Vagina (tissue), 2 donors: ENCODE data around the gene DOK6. TPM values are rescaled to one million over a fixed set of nuclear protein-coding genes. Genes with fewer than 3 reads are reported as not detected.

ENCODE experiments used
- DNase-seq, 2 donors: peaks; one replicate each; pipeline ENCODE4 v3.0.0-alpha.2; 2017; ENCODE audit errors: extremely low spot score in 2 of 2
- H3K27ac ChIP-seq: fragments of 200-600 bp; sonication (generic); one replicate; pipeline ENCODE4 v1.5.1; 2019
- H3K27me3 ChIP-seq: fragments of 200-600 bp; sonication (generic); one replicate; pipeline ENCODE4 v1.5.1; 2019
- H3K36me3 ChIP-seq, 2 donors: fragments of 200-600 bp; sonication (generic); one replicate each; pipeline ENCODE4 v1.5.1; 2017 to 2019
- H3K4me1 ChIP-seq: fragments of 200-600 bp; sonication (generic); one replicate; pipeline ENCODE4 v1.5.1; 2019
- H3K4me3 ChIP-seq, 2 donors: fragments of 200-600 bp; sonication (generic); 1 replicate in 1 of 2; 2 replicates in 1 of 2; pipeline ENCODE4 v1.5.1; 2016 to 2019
- H3K9me3 ChIP-seq: fragments of 200-600 bp; sonication (generic); one replicate; pipeline ENCODE4 v1.5.1; 2019
- POLR2A ChIP-seq, 2 donors: fragments of 450-650 bp; IDR thresholded peaks; one replicate each; pipeline ENCODE4 v1.6.1; 2017; ENCODE audit warnings: antibody characterized with exemption in 2 of 2, mild to moderate bottlenecking in 2 of 2, moderate library complexity in 2 of 2
- POLR2AphosphoS5 ChIP-seq, 2 donors: sonication (generic); formaldehyde crosslinking; IDR thresholded peaks; one replicate each; pipeline ENCODE4 v1.9.0; 2017; ENCODE audit warnings: antibody characterized with exemption in 2 of 2, mild to moderate bottlenecking in 2 of 2, low read depth in 1 of 2; ENCODE audit not compliant: insufficient read depth in 1 of 2
- intact Hi-C: fragments of 100-400 bp; cut with DNase I; formaldehyde crosslinking; loops from one replicate; pipeline ENCODE4 v1.15.1; 2023
- total RNA-seq: library from RNA; depleted of rRNA; stranded (reverse); fragments of >200 nt; gene quantifications from one replicate; pipeline ENCODE4 v1.2.3, GENCODE V29; 2016
- TF ChIP-seq, protein P1 (sequence below), 3 experiments: fragments of 450-650 bp in 2 of 3; fragments of 200-600 bp in 1 of 3; sonication (generic) in 1 of 3; IDR thresholded peaks; one replicate each; pipeline ENCODE4 v1.5.1; 2017 to 2019; ENCODE audit warnings: antibody characterized with exemption in 3 of 3, mild to moderate bottlenecking in 2 of 3, moderate library complexity in 2 of 3

The DOK6 gene
- total RNA-seq, 1 donor from 2014 or later = 1.2 TPM

DNA sequence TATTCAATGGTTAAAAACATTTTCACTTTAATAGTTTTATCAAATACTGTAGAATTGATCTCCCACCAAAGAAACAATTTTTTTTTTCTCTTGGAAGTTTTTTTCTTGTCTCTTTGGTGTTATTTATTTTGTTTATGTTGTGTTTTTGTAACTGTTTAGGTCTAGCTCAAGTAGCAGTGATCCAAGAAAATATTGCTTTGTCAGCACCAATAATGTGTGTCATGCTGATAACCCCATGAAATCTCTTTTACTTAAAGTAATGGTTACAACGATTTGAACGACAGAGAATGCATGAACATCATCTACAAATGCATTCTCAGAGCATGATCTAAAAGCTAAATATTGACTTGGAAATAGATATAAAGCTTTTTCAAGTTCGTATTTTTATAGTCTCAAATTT, 122.9 kb downstream of the DOK6 start:
- H3K36me3 ChIP-seq = no peaks in the 10 kb centered on the region
- TF ChIP-seq POLR2A (IDR thresholded peaks at IDR 0.05) (no peak), POLR2AphosphoS5 (IDR thresholded peaks at IDR 0.05; ENCODE audit: insufficient read depth in 1 of 2, low read depth in 1 of 2) (no peak)
- TF ChIP-seq, protein P1, sequence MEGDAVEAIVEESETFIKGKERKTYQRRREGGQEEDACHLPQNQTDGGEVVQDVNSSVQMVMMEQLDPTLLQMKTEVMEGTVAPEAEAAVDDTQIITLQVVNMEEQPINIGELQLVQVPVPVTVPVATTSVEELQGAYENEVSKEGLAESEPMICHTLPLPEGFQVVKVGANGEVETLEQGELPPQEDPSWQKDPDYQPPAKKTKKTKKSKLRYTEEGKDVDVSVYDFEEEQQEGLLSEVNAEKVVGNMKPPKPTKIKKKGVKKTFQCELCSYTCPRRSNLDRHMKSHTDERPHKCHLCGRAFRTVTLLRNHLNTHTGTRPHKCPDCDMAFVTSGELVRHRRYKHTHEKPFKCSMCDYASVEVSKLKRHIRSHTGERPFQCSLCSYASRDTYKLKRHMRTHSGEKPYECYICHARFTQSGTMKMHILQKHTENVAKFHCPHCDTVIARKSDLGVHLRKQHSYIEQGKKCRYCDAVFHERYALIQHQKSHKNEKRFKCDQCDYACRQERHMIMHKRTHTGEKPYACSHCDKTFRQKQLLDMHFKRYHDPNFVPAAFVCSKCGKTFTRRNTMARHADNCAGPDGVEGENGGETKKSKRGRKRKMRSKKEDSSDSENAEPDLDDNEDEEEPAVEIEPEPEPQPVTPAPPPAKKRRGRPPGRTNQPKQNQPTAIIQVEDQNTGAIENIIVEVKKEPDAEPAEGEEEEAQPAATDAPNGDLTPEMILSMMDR (IDR thresholded peaks at IDR 0.05) = no peak
- no peaks in the 10 kb centered on the region for H3K4me1 ChIP-seq
- DNase-seq = no peak
- no peaks in the 10 kb centered on the region for H3K9me3 ChIP-seq
- intact Hi-C loops = no loop called here
- H3K4me3 ChIP-seq = no peak overlapping the region
- no peak overlapping the region for H3K27ac ChIP-seq
- H3K27me3 ChIP-seq = no peaks in the 10 kb centered on the region

DNA sequence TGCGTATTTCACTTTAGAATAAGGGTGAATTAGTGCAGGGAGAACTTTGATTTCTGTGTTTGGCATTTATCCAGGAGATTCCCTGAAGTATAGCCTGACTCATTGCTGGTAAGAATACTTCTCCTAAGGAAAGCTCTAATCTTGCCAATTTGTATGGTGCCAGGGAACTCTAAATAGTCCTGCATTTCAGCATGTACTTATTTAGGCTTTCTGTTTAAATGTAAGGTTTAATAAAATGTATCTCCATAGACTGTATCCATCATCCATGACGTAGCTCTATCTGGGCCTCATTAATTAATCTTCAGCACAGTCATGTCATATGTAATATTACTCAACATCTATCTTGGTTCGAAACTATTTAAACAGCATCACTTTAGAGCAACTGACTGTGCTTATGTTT, 127.7 kb downstream of the DOK6 start:
- Histone ChIP-seq H3K36me3 (no peaks in the 10 kb centered on the region), H3K27me3 (no peaks in the 10 kb centered on the region), H3K4me3 (no peak overlapping the region), H3K4me1 (no peaks in the 10 kb centered on the region), H3K9me3 (no peaks in the 10 kb centered on the region), H3K27ac (no peak overlapping the region)
- DNase-seq = no peak
- TF ChIP-seq POLR2AphosphoS5 (IDR thresholded peaks at IDR 0.05; ENCODE audit: insufficient read depth in 1 of 2, low read depth in 1 of 2) = no peak
- no peak for TF ChIP-seq POLR2A (IDR thresholded peaks at IDR 0.05)
- TF ChIP-seq, protein P1 (IDR thresholded peaks at IDR 0.05) = no peak
- intact Hi-C loops = no loop called here

DNA sequence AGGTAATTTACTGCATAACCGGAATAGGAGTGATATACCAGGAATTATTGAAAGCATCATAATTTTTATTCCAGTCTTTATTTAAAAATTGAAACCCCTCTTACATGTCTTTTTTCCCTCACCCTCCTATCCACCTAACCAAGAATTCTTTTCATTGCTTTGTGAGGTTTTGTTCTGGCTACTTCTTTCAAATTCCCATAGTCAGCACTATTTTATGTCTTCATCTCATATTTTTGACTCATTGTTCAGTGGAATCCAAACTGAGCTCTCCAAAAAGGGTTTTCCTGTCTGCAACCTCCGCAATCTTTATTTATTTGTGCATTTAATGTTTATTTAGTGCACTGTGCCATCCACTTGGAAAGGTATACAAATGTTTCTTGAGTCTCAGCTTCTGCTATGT, 128.5 kb downstream of the DOK6 start:
- Histone ChIP-seq H3K27ac (no peak overlapping the region), H3K4me3 (no peak overlapping the region), H3K36me3 (no peaks in the 10 kb centered on the region), H3K9me3 (no peaks in the 10 kb centered on the region), H3K27me3 (no peaks in the 10 kb centered on the region), H3K4me1 (no peaks in the 10 kb centered on the region)
- intact Hi-C loops = no loop called here
- no peak for DNase-seq
- TF ChIP-seq, protein P1 (IDR thresholded peaks at IDR 0.05) = no peak
- no peak for TF ChIP-seq POLR2A (IDR thresholded peaks at IDR 0.05)
- TF ChIP-seq POLR2AphosphoS5 (IDR thresholded peaks at IDR 0.05; ENCODE audit: insufficient read depth in 1 of 2, low read depth in 1 of 2) = no peak

DNA sequence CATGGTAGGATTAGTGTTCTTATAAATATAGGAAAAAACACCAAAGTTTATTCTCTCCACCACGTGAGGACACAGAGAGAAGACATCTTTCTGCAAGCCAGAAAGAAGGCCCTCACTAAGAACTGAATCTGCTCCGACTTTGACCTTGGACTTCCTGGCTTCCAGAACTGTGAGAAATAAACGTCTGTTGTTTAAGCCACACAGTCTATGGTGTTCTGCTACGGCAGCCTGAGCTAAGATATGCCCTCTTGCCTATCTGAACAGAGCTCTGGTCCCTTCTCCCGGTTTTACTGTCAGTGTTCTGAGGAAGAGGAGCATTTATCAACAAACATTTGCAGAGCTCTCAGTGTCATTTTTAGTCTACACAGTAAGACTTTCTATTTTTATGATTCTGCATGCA, 131.3 kb downstream of the DOK6 start:
- H3K4me3 ChIP-seq = no peak overlapping the region
- no peaks in the 10 kb centered on the region for H3K9me3 ChIP-seq
- H3K36me3 ChIP-seq = no peaks in the 10 kb centered on the region
- no peaks in the 10 kb centered on the region for H3K27me3 ChIP-seq
- H3K27ac ChIP-seq = no peak overlapping the region
- TF ChIP-seq, protein P1 (IDR thresholded peaks at IDR 0.05) = no peak
- no peak for TF ChIP-seq POLR2AphosphoS5 (IDR thresholded peaks at IDR 0.05; ENCODE audit: insufficient read depth in 1 of 2, low read depth in 1 of 2)
- no peak for TF ChIP-seq POLR2A (IDR thresholded peaks at IDR 0.05)
- no peak for DNase-seq
- H3K4me1 ChIP-seq = no peaks in the 10 kb centered on the region
- intact Hi-C loops = no loop called here

DNA sequence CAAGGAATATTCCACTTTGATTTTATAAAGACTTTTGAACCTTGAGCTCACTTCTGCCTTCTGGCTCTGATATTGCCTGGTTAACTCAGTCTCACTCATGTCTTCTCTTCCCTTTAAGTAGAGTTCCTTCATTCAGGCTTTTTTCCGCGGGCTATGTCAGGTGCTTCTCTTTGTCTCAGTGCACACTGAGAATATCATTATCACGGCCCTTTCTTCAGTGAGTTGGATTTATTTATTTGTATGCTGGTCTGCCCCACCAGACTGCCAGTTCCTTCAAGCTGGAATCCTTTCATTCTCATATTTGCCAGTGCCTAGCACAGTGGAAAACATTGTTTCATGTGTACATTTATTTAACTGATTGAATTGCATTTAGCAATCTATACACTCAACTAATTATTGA, 136.5 kb downstream of the DOK6 start:
- intact Hi-C loops = no loop called here
- Histone ChIP-seq H3K27me3 (no peaks in the 10 kb centered on the region), H3K4me3 (no peak overlapping the region), H3K27ac (no peak overlapping the region), H3K4me1 (no peaks in the 10 kb centered on the region), H3K9me3 (no peaks in the 10 kb centered on the region), H3K36me3 (no peaks in the 10 kb centered on the region)
- TF ChIP-seq POLR2A (IDR thresholded peaks at IDR 0.05) (no peak), POLR2AphosphoS5 (IDR thresholded peaks at IDR 0.05; ENCODE audit: insufficient read depth in 1 of 2, low read depth in 1 of 2) (no peak)
- TF ChIP-seq, protein P1 (IDR thresholded peaks at IDR 0.05) = no peak
- DNase-seq = no peak
